H1 (cell line): ENCODE data around the gene DENND1A. TPM values are rescaled to one million over a fixed set of nuclear protein-coding genes. Genes with fewer than 3 reads are reported as not detected.

Source experiments
- CTCF ChIA-PET: fragments of 300-600 bp; sonication (Branson Sonifier 250); formaldehyde crosslinking; loops from one replicate; lab custom pipeline; 2021; ENCODE audit not compliant: partially characterized antibody; lab: Charles Lee
- POLR2A ChIA-PET: fragments of 300-600 bp; sonication (Branson Sonifier 250); formaldehyde crosslinking; loops from one replicate; lab custom pipeline; 2021; ENCODE audit warnings: inconsistent platforms; ENCODE audit not compliant: partially characterized antibody; lab: Charles Lee
- DNase-seq, 2 experiments: peaks; one replicate each; pipeline versions ENCODE4 v3.0.0 to v3.0.0-alpha.2; 2010 to 2022; ENCODE audit warnings: low spot score in 2 of 2, low read depth in 1 of 2, mixed read lengths in 1 of 2
- FAIRE-seq: peaks from 2 replicates; lab custom pipeline; 2011; peaks lifted over from hg19 to GRCh38; lab: Jason Lieb, UNC
- H2AFZ ChIP-seq: 2 replicates; pipeline ENCODE4 v1.8.1; 2012; ENCODE audit warnings: low read length, inconsistent platforms
- H2AK5ac ChIP-seq: 2 replicates; pipeline ENCODE4 v1.6.1; 2013; ENCODE audit warnings: low read depth, low read length
- H2BK120ac ChIP-seq: replicated peaks from 2 replicates; pipeline ENCODE3; 2013; ENCODE audit warnings: low read depth, low read length, inconsistent platforms
- H2BK12ac ChIP-seq: 2 replicates; pipeline ENCODE4 v1.6.1; 2013; ENCODE audit warnings: low read depth, low read length
- H2BK15ac ChIP-seq: 2 replicates; pipeline ENCODE4 v1.6.1; 2013; ENCODE audit warnings: low read length
- H2BK20ac ChIP-seq: 2 replicates; pipeline ENCODE4 v1.6.1; 2013; ENCODE audit warnings: low read length
- H2BK5ac ChIP-seq: 2 replicates; pipeline ENCODE4 v1.6.1; 2013; ENCODE audit warnings: low read depth, low read length
- H3K14ac ChIP-seq: 2 replicates; pipeline ENCODE4 v1.6.1; 2013; ENCODE audit warnings: inconsistent platforms; ENCODE audit not compliant: insufficient read length
- H3K18ac ChIP-seq: 2 replicates; pipeline ENCODE4 v1.6.1; 2013; ENCODE audit warnings: low read length; ENCODE audit errors: extremely low read depth
- H3K23ac ChIP-seq: 2 replicates; pipeline ENCODE4 v1.6.1; 2013; ENCODE audit warnings: inconsistent platforms; ENCODE audit not compliant: insufficient read length
- H3K23me2 ChIP-seq: 2 replicates; pipeline ENCODE4 v1.6.1; 2013; ENCODE audit warnings: low read depth, low read length
- H3K27ac ChIP-seq: 2 replicates; pipeline ENCODE4 v1.6.1; 2011; ENCODE audit warnings: low read depth, low read length, inconsistent platforms
- H3K27me3 ChIP-seq, 4 experiments: replicated peaks in 1 of 4; 1 replicate in 1 of 4; 2 replicates in 3 of 4; pipeline versions ENCODE4 v1.6.1 to v1.8.1; 2011 to 2013; ENCODE audit warnings: low read length in 3 of 4, mild to moderate bottlenecking in 3 of 4, inconsistent platforms in 2 of 4, mixed read lengths in 2 of 4, moderate library complexity in 1 of 4; ENCODE audit not compliant: control insufficient read depth in 3 of 4, insufficient read depth in 3 of 4; ENCODE audit errors: extremely low read depth in 1 of 4
- H3K36me3 ChIP-seq, 4 experiments: 2 replicates each; pipeline versions ENCODE4 v1.6.1 to v1.8.1; 2011 to 2013; ENCODE audit warnings: mild to moderate bottlenecking in 4 of 4, low read length in 3 of 4, moderate library complexity in 2 of 4, control low read depth in 1 of 4, inconsistent platforms in 1 of 4; ENCODE audit not compliant: insufficient read depth in 4 of 4, control insufficient read depth in 2 of 4
- H3K4ac ChIP-seq: replicated peaks from 2 replicates; pipeline ENCODE3; 2013; ENCODE audit warnings: low read length, low read depth, mixed read lengths, inconsistent platforms; ENCODE audit not compliant: insufficient read length
- H3K4me1 ChIP-seq, 4 experiments: replicated peaks in 1 of 4; 1 replicate in 1 of 4; 2 replicates in 3 of 4; pipeline versions ENCODE4 v1.6.1 to v1.8.1; 2011 to 2013; ENCODE audit warnings: low read length in 3 of 4, inconsistent platforms in 2 of 4, mixed read lengths in 1 of 4; ENCODE audit not compliant: insufficient read depth in 4 of 4, control insufficient read depth in 3 of 4
- H3K4me2 ChIP-seq, 2 experiments: 2 replicates each; pipeline versions ENCODE4 v1.6.1 to v1.8.1; 2011 to 2013; ENCODE audit warnings: low read depth in 2 of 2, low read length in 2 of 2, control low read depth in 1 of 2, inconsistent platforms in 1 of 2, mild to moderate bottlenecking in 1 of 2; ENCODE audit not compliant: insufficient read depth in 1 of 2
- H3K4me3 ChIP-seq, 4 experiments: fragments of 200-600, 300-600 bp in 1 of 4; sonication (generic), shearing (Covaris generic), sonication (Bioruptor Twin) in 1 of 4; 2 replicates each; pipeline versions ENCODE4 v1.5.1 to v1.8.1; 2011 to 2016; ENCODE audit warnings: low read length in 4 of 4, low read depth in 3 of 4, control low read depth in 2 of 4, inconsistent platforms in 2 of 4, mild to moderate bottlenecking in 2 of 4, mixed read lengths in 1 of 4, moderate library complexity in 1 of 4; ENCODE audit not compliant: insufficient read depth in 2 of 4; ENCODE audit errors: extremely low read depth in 1 of 4
- H3K56ac ChIP-seq: replicated peaks from 2 replicates; pipeline ENCODE3; 2013; ENCODE audit warnings: low read depth, mild to moderate bottlenecking, mixed read lengths, low read length, inconsistent platforms; ENCODE audit not compliant: insufficient read length
- H3K79me1 ChIP-seq: 2 replicates; pipeline ENCODE4 v1.6.1; 2013; ENCODE audit warnings: low read depth, low read length, control low read depth
- H3K79me2 ChIP-seq, 2 experiments: 2 replicates each; pipeline versions ENCODE4 v1.6.1 to v1.8.1; 2012 to 2013; ENCODE audit warnings: low read length in 2 of 2, mild to moderate bottlenecking in 2 of 2, inconsistent platforms in 1 of 2; ENCODE audit not compliant: insufficient read depth in 2 of 2, control insufficient read depth in 1 of 2
- H3K9ac ChIP-seq, 4 experiments: replicated peaks in 1 of 4; 1 replicate in 1 of 4; 2 replicates in 3 of 4; pipeline versions ENCODE4 v1.6.1 to v1.8.1; 2011 to 2013; ENCODE audit warnings: low read depth in 3 of 4, low read length in 3 of 4, control low read depth in 2 of 4, mild to moderate bottlenecking in 2 of 4, moderate library complexity in 2 of 4, inconsistent platforms in 1 of 4; ENCODE audit errors: extremely low read depth in 1 of 4
- H3K9me3 ChIP-seq, 2 experiments: 2 replicates each; pipeline versions ENCODE4 v1.6.1 to v1.8.1; 2012 to 2013; ENCODE audit warnings: mild to moderate bottlenecking in 2 of 2, moderate library complexity in 2 of 2, control low read depth in 1 of 2, inconsistent platforms in 1 of 2, low read depth in 1 of 2, low read length in 1 of 2, mixed read lengths in 1 of 2; ENCODE audit not compliant: insufficient read depth in 2 of 2
- H4K20me1 ChIP-seq, 2 experiments: replicated peaks in 1 of 2; 2 replicates each; pipeline versions ENCODE3 to v1.8.1; 2011 to 2013; ENCODE audit warnings: inconsistent platforms in 2 of 2, low read length in 2 of 2, mild to moderate bottlenecking in 1 of 2; ENCODE audit not compliant: insufficient read depth in 2 of 2, control insufficient read depth in 1 of 2
- H4K5ac ChIP-seq: 2 replicates; pipeline ENCODE4 v1.6.1; 2013; ENCODE audit warnings: low read length, low read depth, mixed read lengths, inconsistent platforms; ENCODE audit not compliant: insufficient read length
- H4K8ac ChIP-seq: 2 replicates; pipeline ENCODE4 v1.8.0; 2013; ENCODE audit warnings: mild to moderate bottlenecking, moderate library complexity, low read length, inconsistent platforms; ENCODE audit not compliant: insufficient read depth; ENCODE audit errors: extremely low read depth
- H4K91ac ChIP-seq: replicated peaks from 2 replicates; pipeline ENCODE3; 2013; ENCODE audit warnings: low read length, mixed read lengths, inconsistent platforms; ENCODE audit not compliant: insufficient read length
- CTBP2 ChIP-seq: IDR thresholded peaks from 2 replicates; pipeline ENCODE4 v1.7.0; 2011; ENCODE audit warnings: borderline replicate concordance, mild to moderate bottlenecking, moderate library complexity, mixed read lengths, low read length; ENCODE audit not compliant: insufficient read depth, insufficient read length
- KDM4A ChIP-seq: IDR thresholded peaks from one replicate; pipeline ENCODE4 v1.7.1; 2012; ENCODE audit warnings: low read depth, mild to moderate bottlenecking, moderate library complexity, low read length, inconsistent platforms; ENCODE audit not compliant: severe bottlenecking
- KDM5A ChIP-seq: fragments of 200-600 bp; IDR thresholded peaks from 2 replicates; pipeline ENCODE4 v1.7.1; 2012; ENCODE audit warnings: mild to moderate bottlenecking, low read length, inconsistent platforms, mixed read lengths
- RNF2 ChIP-seq: fragments of 200-900, 300-1000 bp; sonication (generic); IDR thresholded peaks from 2 replicates; pipeline ENCODE4 v1.7.1; 2016; ENCODE audit warnings: borderline replicate concordance, low read depth, mild to moderate bottlenecking, antibody characterized with exemption, low read length; ENCODE audit not compliant: poor library complexity, severe bottlenecking; ENCODE audit errors: missing control alignments
- SIRT6 ChIP-seq: IDR thresholded peaks from one replicate; pipeline ENCODE4 v1.7.1; 2012; ENCODE audit warnings: low read length, inconsistent platforms
- SUZ12 ChIP-seq: fragments of 200-600 bp; sonication (generic); IDR thresholded peaks from 2 replicates; pipeline ENCODE4 v1.6.1; 2012; ENCODE audit warnings: mild to moderate bottlenecking, inconsistent platforms, low read length, moderate library complexity, mixed read lengths
- TBP ChIP-seq: IDR thresholded peaks from 2 replicates; pipeline ENCODE4 v1.6.1; 2011; ENCODE audit warnings: low read depth, low read length, improper control_type of control experiment
- USF2 ChIP-seq: IDR thresholded peaks from 2 replicates; pipeline ENCODE4 v1.6.1; 2011; ENCODE audit warnings: low read length, improper control_type of control experiment
- ZNF274 ChIP-seq: IDR thresholded peaks from 2 replicates; pipeline ENCODE4 v1.7.0; 2012; ENCODE audit warnings: low read length, borderline replicate concordance; ENCODE audit errors: extremely low read depth
- WGBS, 2 experiments: shearing (Covaris generic) in 1 of 2; methylation state at CpG; one replicate each; pipeline versions ENCODE4 v1.1.6 to v1.1.7; 2013 to 2015; ENCODE audit warnings: low lambda C conversion rate in 2 of 2, mixed read lengths in 2 of 2, inconsistent platforms in 1 of 2, low coverage in 1 of 2, missing lambda C conversion rate in 1 of 2; ENCODE audit not compliant: insufficient replicate concordance in 2 of 2, insufficient coverage in 1 of 2, insufficient read length in 1 of 2; ENCODE audit errors: extremely low coverage in 1 of 2, missing lambda C conversion rate in 1 of 2; 5-methylcytosine and 5-hydroxymethylcytosine counted together
- polyA plus RNA-seq, 7 experiments: library from polyadenylated mRNA; depleted of rRNA in 3 of 7; stranded (reverse) in 5 of 7; unstranded in 2 of 7; fragments of >200 nt in 5 of 7; fragments of 200-250 nt in 2 of 7; gene quantifications; 1 replicate in 5 of 7; 2 replicates in 1 of 7; 4 replicates in 1 of 7; pipeline versions ENCODE4 v1.2.1 to v1.2.3, GENCODE V29; 2011 to 2013; ENCODE audit warnings: missing spikeins in 2 of 7, mixed read lengths in 2 of 7
- total RNA-seq: library from RNA; stranded (reverse); fragmentation: NEBNext Ultra II Directional; extraction: Animal tissue kit (Norgen Biotek cat#: 25700); gene quantifications from 2 replicates; pipeline ENCODE4 v1.2.1, GENCODE V29; 2021
- TF ChIP-seq, protein P1 (sequence below): IDR thresholded peaks from 2 replicates; pipeline ENCODE4 v1.6.1; 2012; ENCODE audit warnings: inconsistent platforms

The DENND1A gene
- total and polyA plus RNA-seq, 2 of the 8 experiments (the other 6 are each of a cell fraction or from before 2014, with no cell fraction given): 24.1 to 26.4 TPM

DNA sequence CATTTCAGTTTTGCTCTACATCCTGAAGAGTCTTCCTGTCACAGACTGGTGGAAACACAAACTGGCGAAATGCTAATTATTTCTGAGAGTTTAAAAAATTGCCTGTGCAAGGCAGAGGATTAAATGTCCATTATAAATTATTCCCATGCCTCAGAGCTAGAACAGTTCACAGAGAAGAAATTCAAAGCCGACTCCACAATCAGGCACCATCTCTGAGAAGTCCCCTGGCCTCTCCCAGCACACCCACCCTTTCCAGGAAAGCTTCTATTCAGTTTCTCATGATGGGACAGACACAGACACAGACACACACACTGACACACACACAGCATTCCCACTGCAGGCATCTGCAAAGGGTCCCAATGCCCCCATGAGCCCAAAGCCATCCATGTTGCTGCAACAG lies 253.1 kb downstream of the DENND1A start:
- Histone ChIP-seq H3K56ac (no peak overlapping the region), H3K27ac (no peak overlapping the region), H2BK120ac (no peak overlapping the region), H4K5ac (no peak overlapping the region), H3K36me3 (no peaks in the 10 kb centered on the region), H4K20me1 (no peaks in the 10 kb centered on the region), H3K4me2 (no peak overlapping the region), H3K14ac (no peak overlapping the region), H2AK5ac (no peak overlapping the region), H3K23me2 (no peaks in the 10 kb centered on the region; the same call in 1 of the 2 replicates), H3K9ac (no peak overlapping the region), H4K8ac (no peak overlapping the region), H3K79me2 (no peaks in the 10 kb centered on the region; a peak in 1 of 4 replicates), H3K4ac (no peak overlapping the region), H3K23ac (no peak overlapping the region), H2AFZ (no peak overlapping the region), H2BK5ac (no peak overlapping the region), H3K9me3 (peaks cover 5 to 8% of the 10 kb centered on the region in 2 experiments; a peak in 1 of 4 replicates), H2BK12ac (no peak overlapping the region), H2BK15ac (no peak overlapping the region), H4K91ac (no peak overlapping the region), H2BK20ac (no peak overlapping the region)
- ChIA-PET POLR2A (no interaction called here), CTCF (no interaction called here)
- DNase-seq: no peak
- FAIRE-seq: no peak
- no peak for TF ChIP-seq TBP
- TF ChIP-seq USF2: no peak
- no peak for TF ChIP-seq SIRT6
- TF ChIP-seq CTBP2: no peak
- no peak for TF ChIP-seq ZNF274
- TF ChIP-seq KDM4A: no peak
- no peak for TF ChIP-seq RNF2
- no peak for TF ChIP-seq KDM5A
- no peak for TF ChIP-seq SUZ12
- TF ChIP-seq, protein P1, sequence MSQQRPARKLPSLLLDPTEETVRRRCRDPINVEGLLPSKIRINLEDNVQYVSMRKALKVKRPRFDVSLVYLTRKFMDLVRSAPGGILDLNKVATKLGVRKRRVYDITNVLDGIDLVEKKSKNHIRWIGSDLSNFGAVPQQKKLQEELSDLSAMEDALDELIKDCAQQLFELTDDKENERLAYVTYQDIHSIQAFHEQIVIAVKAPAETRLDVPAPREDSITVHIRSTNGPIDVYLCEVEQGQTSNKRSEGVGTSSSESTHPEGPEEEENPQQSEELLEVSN: no peak
- TF ChIP-seq, all 59 proteins: peak for 0
- Histone ChIP-seq H3K4me3 (no peak overlapping the region), H3K4me1 (no peaks in the 10 kb centered on the region), H3K79me1 (no peaks in the 10 kb centered on the region; the same call in 1 of the 2 replicates), H3K27me3 (no peaks in the 10 kb centered on the region), H3K18ac (no peak overlapping the region)
- WGBS, 2 experiments: 86% methylated on average over 2 of the region's 2 CpGs; no CpG with 5 or more reads in 1 of the 2 experiments
